Muscle layer of duodenum (tissue), 2 donors: ENCODE results near the gene NDRG2.
A peak's percentile ranks its signal among the peaks of the same experiment; 100 is the strongest.

Source experiments
- H3K27ac ChIP-seq: one replicate; pipeline ENCODE4 v1.7.0; 2013; ENCODE audit warnings: mild to moderate bottlenecking, low read length
- H3K27me3 ChIP-seq: one replicate; pipeline ENCODE4 v1.7.0; 2013; ENCODE audit warnings: low read depth, mild to moderate bottlenecking, control low read depth, low read length
- H3K36me3 ChIP-seq, 2 donors: one replicate each; pipeline ENCODE4 v1.7.0; 2013; ENCODE audit warnings: low read length in 2 of 2, control low read depth in 1 of 2, mild to moderate bottlenecking in 1 of 2; ENCODE audit not compliant: insufficient read depth in 2 of 2, control insufficient read depth in 1 of 2
- H3K4me1 ChIP-seq, 2 donors: one replicate each; pipeline ENCODE4 v1.7.0; 2013; ENCODE audit warnings: low read length in 2 of 2, mild to moderate bottlenecking in 2 of 2, control low read depth in 1 of 2, moderate library complexity in 1 of 2; ENCODE audit not compliant: insufficient read depth in 2 of 2, control insufficient read depth in 1 of 2
- H3K4me3 ChIP-seq, 2 donors: one replicate each; pipeline ENCODE4 v1.7.0; 2013; ENCODE audit warnings: low read length in 2 of 2, low read depth in 1 of 2, mild to moderate bottlenecking in 1 of 2
- H3K9me3 ChIP-seq, 2 donors: one replicate each; pipeline ENCODE4 v1.7.0; 2013; ENCODE audit warnings: low read length in 2 of 2, control low read depth in 1 of 2, mild to moderate bottlenecking in 1 of 2; ENCODE audit not compliant: control insufficient read depth in 1 of 2
- donor health status: healthy.

Gene NDRG2

DNA sequence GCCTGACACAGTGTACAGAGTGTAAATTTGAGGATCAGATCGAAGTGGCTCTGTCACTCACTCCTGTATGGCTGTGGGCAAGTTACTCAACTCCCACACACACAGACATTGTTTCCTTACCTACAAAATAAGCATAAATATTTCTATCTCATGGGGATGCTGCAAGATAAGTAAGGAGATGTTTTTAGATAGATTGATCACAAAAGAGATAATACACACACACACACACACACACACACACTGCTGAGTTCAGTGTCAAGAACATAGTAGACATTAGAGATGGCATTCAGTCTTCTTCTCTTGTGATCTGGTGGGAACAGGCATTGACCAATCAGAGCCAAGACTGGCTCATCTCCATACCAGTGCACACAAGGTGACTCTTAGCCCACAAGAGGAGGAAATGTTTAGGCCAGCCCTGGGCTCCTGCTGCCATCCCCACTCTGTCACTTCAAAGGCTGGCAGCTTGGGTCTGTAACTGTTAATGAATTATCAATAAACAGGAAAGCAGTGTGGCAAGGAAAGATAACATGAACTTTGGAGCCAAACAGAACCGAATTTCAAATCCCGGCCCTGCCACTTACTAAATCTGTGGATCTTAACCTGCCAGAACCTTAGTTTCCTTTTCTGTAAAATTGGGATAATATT, 29.4 kb upstream of the NDRG2 start:
- H3K4me1 ChIP-seq = no peaks in the 10 kb centered on the region
- no peaks in the 10 kb centered on the region for H3K9me3 ChIP-seq
- no peak overlapping the region for H3K4me3 ChIP-seq
- H3K27ac ChIP-seq = peak overlapping the region; percentile 29
- no peaks in the 10 kb centered on the region for H3K36me3 ChIP-seq
- H3K27me3 ChIP-seq = no peaks in the 10 kb centered on the region

DNA sequence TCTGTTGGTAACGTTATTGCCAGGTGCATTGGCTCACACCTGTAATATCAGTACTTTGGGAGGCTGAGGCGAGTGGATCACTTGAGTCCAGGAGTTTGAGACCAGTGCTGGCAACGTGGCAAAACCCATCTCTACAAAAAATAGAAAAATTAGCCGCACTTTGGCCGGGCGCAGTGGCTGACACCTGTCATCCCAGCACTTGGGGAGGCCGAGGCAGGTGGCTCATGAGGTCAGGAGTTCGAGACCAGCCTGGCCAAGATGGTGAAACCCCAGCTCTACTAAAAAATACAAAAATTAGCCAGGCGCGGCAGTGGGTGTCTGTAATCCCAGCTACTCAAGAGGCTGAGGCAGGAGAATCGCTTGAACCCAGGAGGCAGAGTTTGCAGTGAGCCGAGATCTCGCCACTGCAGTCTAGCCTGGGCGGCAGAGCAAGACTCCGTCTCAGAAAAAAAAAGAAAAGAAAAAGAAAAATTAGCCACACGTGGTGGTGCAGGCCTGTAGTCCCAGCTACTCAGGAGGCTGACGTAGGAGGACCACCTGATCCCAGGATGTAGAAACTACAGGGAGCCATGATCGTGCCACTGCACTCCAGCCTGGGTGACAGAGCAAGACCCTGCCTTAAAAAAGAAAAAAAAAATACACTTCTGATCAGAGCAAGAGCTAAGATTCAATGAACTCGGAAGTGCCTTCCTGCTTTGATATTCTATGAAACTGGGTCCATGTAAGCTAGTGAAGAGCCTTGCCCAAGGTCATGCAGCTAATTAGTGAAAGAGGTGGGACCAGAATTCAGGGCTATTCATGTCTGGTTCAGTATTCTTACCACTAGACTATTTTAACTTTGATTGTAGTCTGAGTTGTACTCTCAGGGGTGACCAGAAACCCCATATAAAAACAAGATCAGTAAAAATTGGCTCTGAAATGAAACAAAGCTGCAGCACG, 28.6 kb upstream of the NDRG2 start:
- Histone ChIP-seq H3K4me3 (no peak overlapping the region), H3K27me3 (no peaks in the 10 kb centered on the region), H3K4me1 (no peaks in the 10 kb centered on the region), H3K9me3 (no peaks in the 10 kb centered on the region), H3K27ac (peak overlapping the region; percentile 29), H3K36me3 (no peaks in the 10 kb centered on the region)

DNA sequence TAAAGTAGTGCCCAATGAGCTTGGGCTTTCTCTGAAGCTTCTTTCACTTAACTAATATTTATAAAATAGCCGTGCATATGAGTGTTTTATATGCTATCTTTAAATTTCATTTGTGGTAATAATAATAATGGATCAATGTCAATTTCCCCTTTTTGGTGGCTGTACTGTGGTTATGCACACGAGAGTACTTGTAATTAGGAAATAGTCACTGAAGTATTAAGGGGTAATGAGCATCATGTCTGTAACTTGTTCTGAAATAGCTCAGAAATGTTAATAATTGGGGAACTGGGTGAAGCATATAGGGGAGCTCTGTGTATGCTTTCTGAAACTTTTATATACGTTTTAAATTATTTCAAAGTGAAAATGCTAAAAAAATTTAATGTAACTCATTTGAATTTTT, 25.7 kb upstream of the NDRG2 start:
- no peaks in the 10 kb centered on the region for H3K4me1 ChIP-seq
- no peak overlapping the region for H3K4me3 ChIP-seq
- H3K9me3 ChIP-seq = no peaks in the 10 kb centered on the region
- H3K27me3 ChIP-seq = no peaks in the 10 kb centered on the region
- no peaks in the 10 kb centered on the region for H3K36me3 ChIP-seq
- no peak overlapping the region for H3K27ac ChIP-seq

DNA sequence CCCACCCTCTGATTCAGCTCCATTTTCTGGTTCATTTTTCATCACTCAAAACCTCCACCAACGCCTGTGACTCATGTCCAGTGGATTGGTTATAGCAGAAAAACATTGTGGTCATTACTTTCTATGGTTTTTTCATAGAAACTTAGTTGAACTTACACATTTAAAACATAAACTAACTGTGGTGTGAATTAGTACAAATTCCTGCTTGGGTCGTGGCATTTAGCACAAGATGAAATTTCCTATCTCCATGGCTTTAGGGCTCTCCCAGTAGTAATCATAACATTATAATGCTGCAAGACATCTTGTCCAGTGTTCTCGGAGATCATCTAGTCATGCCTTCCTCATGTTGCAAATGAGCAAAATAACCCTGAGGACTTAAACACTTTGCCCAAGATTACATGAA, 24.4 kb upstream of the NDRG2 start:
- no peaks in the 10 kb centered on the region for H3K9me3 ChIP-seq
- no peaks in the 10 kb centered on the region for H3K27me3 ChIP-seq
- no peak overlapping the region for H3K27ac ChIP-seq
- no peaks in the 10 kb centered on the region for H3K4me1 ChIP-seq
- H3K36me3 ChIP-seq = no peaks in the 10 kb centered on the region
- H3K4me3 ChIP-seq = no peak overlapping the region

DNA sequence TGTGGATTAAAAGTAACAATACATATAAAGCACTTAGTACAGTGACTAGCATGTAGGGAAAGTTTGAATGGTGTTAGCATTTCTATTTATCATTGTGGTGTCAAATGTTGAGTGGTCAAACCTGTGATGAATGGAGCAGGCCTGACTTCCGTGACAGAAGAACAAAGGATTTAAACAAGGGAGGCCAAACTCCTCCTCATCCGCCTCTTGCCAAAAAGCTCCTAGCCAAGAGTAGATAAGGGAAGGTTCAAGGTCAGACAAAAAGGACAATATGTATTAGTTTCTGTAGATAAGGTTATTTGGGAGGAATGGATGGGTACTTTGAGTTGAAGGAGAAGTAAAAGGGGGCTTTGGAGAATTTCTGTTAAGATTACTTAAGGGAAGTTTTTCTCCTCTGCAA, 23.8 kb upstream of the NDRG2 start:
- H3K4me3 ChIP-seq = no peak overlapping the region
- H3K36me3 ChIP-seq = no peaks in the 10 kb centered on the region
- H3K9me3 ChIP-seq = no peaks in the 10 kb centered on the region
- H3K4me1 ChIP-seq = peaks cover 1 to 3% of the 10 kb centered on the region in 2 donors
- no peak overlapping the region for H3K27ac ChIP-seq
- H3K27me3 ChIP-seq = no peaks in the 10 kb centered on the region

DNA sequence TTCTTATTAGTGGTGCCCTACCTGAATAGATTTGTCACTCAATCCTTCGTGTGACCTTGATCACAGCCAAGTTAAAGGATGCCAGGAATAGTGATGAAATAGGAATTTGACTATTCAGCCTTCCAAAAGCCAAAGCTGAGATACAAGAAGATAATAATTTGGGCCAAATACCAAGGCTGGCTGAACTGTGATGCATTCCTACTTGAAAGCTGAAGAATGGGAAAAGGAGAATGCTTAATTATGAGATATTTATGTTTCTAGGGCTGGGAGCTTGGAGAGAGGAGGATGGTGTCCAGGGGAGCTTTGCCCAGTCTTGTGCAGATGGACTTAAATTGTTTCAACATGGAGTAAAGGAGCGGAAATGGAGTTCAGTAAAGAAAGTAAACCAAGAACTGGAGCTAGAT, 22.5 kb upstream of the NDRG2 start:
- Histone ChIP-seq H3K9me3 (no peaks in the 10 kb centered on the region), H3K4me3 (no peak overlapping the region), H3K27ac (no peak overlapping the region), H3K4me1 (peaks cover 3 to 5% of the 10 kb centered on the region in 2 donors), H3K36me3 (no peaks in the 10 kb centered on the region), H3K27me3 (no peaks in the 10 kb centered on the region)

DNA sequence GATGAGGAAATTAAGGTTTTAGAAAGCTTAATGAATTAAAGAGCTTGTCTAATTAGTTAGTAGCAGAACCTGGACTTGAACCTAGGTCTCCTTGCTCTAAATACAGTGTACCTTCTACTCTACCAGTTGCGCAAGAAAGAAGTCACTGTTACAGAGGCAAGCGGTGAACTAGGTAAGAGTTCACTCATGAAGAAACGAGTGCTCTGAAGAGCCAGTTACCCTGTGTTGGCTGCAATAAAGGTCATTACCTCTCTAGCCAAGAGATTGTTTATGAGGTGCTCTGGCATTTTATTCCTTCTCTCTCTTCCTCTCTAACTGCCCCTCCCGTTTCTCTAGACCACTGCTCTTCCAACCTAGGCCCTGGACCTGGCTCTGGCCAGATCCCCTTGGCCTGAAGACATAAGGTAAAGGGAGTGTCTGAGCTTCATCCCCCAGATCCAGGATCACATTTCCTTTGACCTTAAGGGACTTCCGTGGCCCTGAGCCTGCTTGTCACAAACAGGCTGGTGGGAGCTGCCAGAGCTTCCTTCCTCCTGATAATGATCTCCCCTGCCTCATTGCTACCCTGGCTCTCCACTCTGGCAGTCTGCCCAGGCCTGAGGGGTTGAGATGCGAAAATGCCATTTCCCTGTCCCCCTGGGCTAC, 19.2 kb upstream of the NDRG2 start:
- no peaks in the 10 kb centered on the region for H3K27me3 ChIP-seq

DNA sequence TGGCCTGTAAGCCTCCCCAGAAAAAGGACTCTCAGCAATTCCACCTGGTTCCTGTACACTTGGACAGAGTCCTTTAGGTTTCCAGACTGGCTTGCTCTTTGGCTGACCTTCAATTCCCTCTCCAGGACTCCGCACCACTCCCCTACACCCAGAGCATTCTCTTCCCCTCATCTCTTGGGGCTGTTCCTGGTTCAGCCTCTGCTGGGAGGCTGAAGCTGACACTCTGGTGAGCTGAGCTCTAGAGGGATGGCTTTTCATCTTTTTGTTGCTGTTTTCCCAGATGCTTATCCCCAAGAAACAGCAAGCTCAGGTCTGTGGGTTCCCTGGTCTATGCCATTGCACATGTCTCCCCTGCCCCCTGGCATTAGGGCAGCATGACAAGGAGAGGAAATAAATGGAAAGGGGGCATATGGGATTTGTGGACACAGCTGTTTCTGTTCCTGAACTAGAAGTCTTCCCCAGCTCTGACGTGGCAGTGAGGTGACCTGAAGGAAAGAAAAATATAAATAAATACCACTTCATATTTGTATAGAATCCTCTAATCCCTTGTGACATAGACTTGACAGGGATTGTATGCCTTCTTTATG, 18.6 kb upstream of the NDRG2 start:
- Histone ChIP-seq H3K4me3 (no peak overlapping the region), H3K4me1 (peaks cover 18 to 23% of the 10 kb centered on the region in 2 donors), H3K27ac (no peak overlapping the region), H3K9me3 (no peaks in the 10 kb centered on the region), H3K27me3 (no peaks in the 10 kb centered on the region), H3K36me3 (no peaks in the 10 kb centered on the region)

More for the DNA sequence above, 19.2 kb upstream of the NDRG2 start:
- peaks cover 12 to 16% of the 10 kb centered on the region in 2 donors for H3K4me1 ChIP-seq
- H3K27ac ChIP-seq = no peak overlapping the region
- no peak overlapping the region for H3K4me3 ChIP-seq
- H3K9me3 ChIP-seq = no peaks in the 10 kb centered on the region
- no peaks in the 10 kb centered on the region for H3K36me3 ChIP-seq

DNA sequence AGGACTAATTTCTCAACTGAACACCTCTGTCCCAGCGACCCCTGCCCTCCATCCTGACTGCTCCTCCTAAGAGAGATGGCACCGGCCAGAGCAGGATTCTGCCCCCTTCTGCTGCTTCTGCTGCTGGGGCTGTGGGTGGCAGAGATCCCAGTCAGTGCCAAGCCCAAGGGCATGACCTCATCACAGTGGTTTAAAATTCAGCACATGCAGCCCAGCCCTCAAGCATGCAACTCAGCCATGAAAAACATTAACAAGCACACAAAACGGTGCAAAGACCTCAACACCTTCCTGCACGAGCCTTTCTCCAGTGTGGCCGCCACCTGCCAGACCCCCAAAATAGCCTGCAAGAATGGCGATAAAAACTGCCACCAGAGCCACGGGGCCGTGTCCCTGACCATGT, 18.1 kb upstream of the NDRG2 start:
- H3K9me3 ChIP-seq = no peaks in the 10 kb centered on the region
- no peaks in the 10 kb centered on the region for H3K36me3 ChIP-seq
- peaks cover 23 to 28% of the 10 kb centered on the region in 2 donors for H3K4me1 ChIP-seq
- H3K27ac ChIP-seq = no peak overlapping the region
- H3K4me3 ChIP-seq = no peak overlapping the region
- no peaks in the 10 kb centered on the region for H3K27me3 ChIP-seq

DNA sequence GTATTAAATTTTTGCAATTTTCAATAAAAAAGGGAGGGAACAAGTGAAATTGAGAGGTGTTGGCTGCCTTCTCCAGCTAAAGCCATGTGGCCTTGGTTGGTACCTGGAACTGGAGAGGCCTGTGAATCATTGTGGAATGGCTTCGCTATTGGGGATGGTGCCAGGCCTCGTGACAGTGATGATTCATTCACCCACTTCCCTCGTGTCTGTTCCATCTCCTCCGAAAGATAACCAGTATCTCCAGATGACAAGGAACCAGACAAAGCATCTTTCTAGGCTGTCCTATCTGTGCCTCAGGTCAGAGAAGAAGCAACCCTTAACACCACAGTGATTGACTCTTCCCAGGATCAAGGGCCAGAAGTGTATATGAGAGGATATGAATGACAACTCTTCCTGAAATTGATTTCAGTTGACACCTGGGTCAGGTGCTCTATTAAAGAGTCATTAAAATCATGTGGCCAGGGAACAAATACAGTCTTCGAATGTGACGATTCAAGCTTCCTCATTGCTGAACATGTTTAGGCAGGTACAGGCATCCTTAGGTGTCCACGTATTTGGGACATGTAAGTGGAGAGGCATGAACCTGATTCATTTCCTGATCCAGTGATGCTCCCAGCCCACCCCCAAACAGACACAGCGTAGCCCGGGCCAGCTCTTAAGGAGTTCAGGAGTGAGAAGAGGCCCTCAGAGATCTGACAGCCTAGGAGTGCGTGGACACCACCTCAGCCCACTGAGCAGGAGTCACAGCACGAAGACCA, 17.0 kb upstream of the NDRG2 start, which contains the start of gene RNASE7:
TSS of gene RNASE7 (plus strand) at position 687 of the 758 bp plus-strand sequence. CDS start 631 bp downstream, outside the sequence.
- H3K9me3 ChIP-seq = no peaks in the 10 kb centered on the region
- no peak within 1 kb of the TSS for H3K27ac ChIP-seq
- H3K4me3 ChIP-seq = no peak within 1 kb of the TSS
- no peaks in the 10 kb centered on the region for H3K27me3 ChIP-seq
- H3K36me3 ChIP-seq = no peaks in the 10 kb centered on the region
- H3K4me1 ChIP-seq = peaks cover 23 to 30% of the 10 kb centered on the region in 2 donors
